H1 (cell line): ENCODE measurements around the gene SEC61A1.

Experiments used
- ATF2 ChIP-seq: IDR thresholded peaks from 2 replicates; pipeline ENCODE4 v1.6.1; 2012; ENCODE audit warnings: low read length, inconsistent platforms
- BACH1 ChIP-seq: IDR thresholded peaks from 2 replicates; pipeline ENCODE4 v1.6.1; 2012; ENCODE audit warnings: low read length, improper control_type of control experiment
- MAX ChIP-seq: IDR thresholded peaks from 2 replicates; pipeline ENCODE4 v1.6.1; 2012; ENCODE audit warnings: inconsistent platforms

GRCh38 chr3:128014548-128014947, 37.7 kb upstream of the SEC61A1 start:
- no peak for TF ChIP-seq BACH1
- TF ChIP-seq MAX, result no peak
- no peak for TF ChIP-seq ATF2
